ENCODE results near the gene TNIP2.

DNA sequence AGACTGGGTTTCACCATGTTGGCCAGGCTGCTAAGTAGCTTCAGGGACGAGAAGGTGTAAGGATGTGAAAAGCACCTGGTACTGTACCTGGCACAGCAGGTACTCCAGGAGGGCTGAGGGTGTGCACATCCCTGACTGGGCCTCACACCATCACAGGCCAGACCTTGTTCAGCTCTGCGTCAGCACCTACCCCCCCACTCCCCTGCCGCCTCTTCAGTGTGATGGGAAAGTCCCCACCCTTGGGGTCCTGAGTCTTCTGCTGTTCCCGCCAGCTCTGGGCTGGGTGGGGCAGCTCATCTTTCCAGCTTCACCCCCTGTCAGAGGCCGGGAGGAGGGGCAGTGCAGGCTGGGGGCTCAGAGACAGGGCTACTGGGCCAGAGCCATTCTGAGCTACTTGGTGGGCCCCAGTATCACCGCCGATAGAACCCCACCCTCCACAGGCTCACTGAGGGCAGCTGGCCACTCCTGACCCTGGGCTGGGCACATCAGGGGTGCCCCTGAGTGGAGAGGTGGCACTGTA lies 30.1 kb upstream of the TNIP2 start:
- no peak for TF ChIP-seq POLR2A (IDR thresholded peaks at IDR 0.05)
- no peak for TF ChIP-seq CTCF (IDR thresholded peaks at IDR 0.05)

Data from uterus (tissue), 2 donors.